T-cell (primary cell): ENCODE data around the gene CCDC51. TPM values are rescaled to one million over a fixed set of nuclear protein-coding genes. Genes with fewer than 3 reads are reported as not detected.
A peak's percentile ranks its signal among the peaks of the same experiment; 100 is the strongest.

Experiments
- ATAC-seq, 4 experiments: fragments of 200-7000 bp in 3 of 4; fragments of 150-1000 bp in 1 of 4; cut with Tn5 transposase; replicated peaks in 1 of 4; 1 replicate in 3 of 4; 2 replicates in 1 of 4; pipeline ENCODE4 v1.10.0; 2021; ENCODE audit warnings: moderate library complexity in 3 of 4, mild to moderate bottlenecking in 2 of 4, moderate number of reproducible peaks in 1 of 4
- CTCF ChIA-PET, 2 donors: fragments of 300-600 bp; sonication (Branson Sonifier 250); formaldehyde crosslinking; loops; one replicate each; lab custom pipeline; 2022; ENCODE audit warnings: antibody characterized with exemption in 2 of 2; lab: Charles Lee
- POLR2A ChIA-PET, 2 donors: fragments of 300-600 bp; sonication (Branson Sonifier 250); formaldehyde crosslinking; loops; one replicate each; lab custom pipeline; 2022; ENCODE audit warnings: antibody characterized with exemption in 2 of 2; lab: Charles Lee
- DNase-seq, 35 experiments: peaks; one replicate each; pipeline versions ENCODE4 v3.0.0 to v3.0.0-alpha.2; 2013 to 2023
- H3K27ac ChIP-seq: one replicate; pipeline ENCODE4 v1.5.1; 2013; ENCODE audit warnings: low read length
- H3K27me3 ChIP-seq, 2 experiments: replicated peaks in 1 of 2; 1 replicate in 1 of 2; 2 replicates in 1 of 2; pipeline versions ENCODE4 v1.6.1 to v1.7.0; 2013; ENCODE audit warnings: low read length in 1 of 2, mixed read lengths in 1 of 2; ENCODE audit not compliant: control insufficient read depth in 2 of 2, insufficient read depth in 2 of 2; ENCODE audit errors: extremely low read depth in 1 of 2
- H3K36me3 ChIP-seq, 2 donors: 1 replicate in 1 of 2; 2 replicates in 1 of 2; pipeline versions ENCODE4 v1.6.1 to v1.7.0; 2013; ENCODE audit warnings: low read length in 1 of 2; ENCODE audit not compliant: control insufficient read depth in 2 of 2, insufficient read depth in 1 of 2; ENCODE audit errors: extremely low read depth in 1 of 2
- H3K4me1 ChIP-seq, 2 experiments: 1 replicate in 1 of 2; 2 replicates in 1 of 2; pipeline versions ENCODE4 v1.6.1 to v1.7.0; 2013; ENCODE audit warnings: low read length in 2 of 2, mixed read lengths in 1 of 2; ENCODE audit not compliant: insufficient read depth in 2 of 2, control insufficient read depth in 1 of 2; ENCODE audit errors: extremely low read depth in 1 of 2
- H3K4me3 ChIP-seq, 2 donors: 1 replicate in 1 of 2; 2 replicates in 1 of 2; pipeline versions ENCODE4 v1.5.1 to v1.7.0; 2013; ENCODE audit warnings: mild to moderate bottlenecking in 2 of 2, low read length in 1 of 2, moderate library complexity in 1 of 2; ENCODE audit not compliant: control insufficient read depth in 1 of 2; ENCODE audit errors: extremely low read depth in 1 of 2
- H3K9me3 ChIP-seq: 2 replicates; pipeline ENCODE4 v1.7.0; 2013
- H3K27ac Mint-ChIP-seq, 2 donors: one replicate each; pipeline ENCODE4 v1.8.0; 2020 to 2021; ENCODE audit warnings: mild to moderate bottlenecking in 2 of 2, mixed read lengths in 2 of 2
- H3K27me3 Mint-ChIP-seq, 2 donors: one replicate each; pipeline ENCODE4 v1.8.0; 2021 to 2022; ENCODE audit warnings: mixed read lengths in 2 of 2
- H3K36me3 Mint-ChIP-seq: one replicate; pipeline ENCODE4 v1.8.0; 2021; ENCODE audit warnings: mixed read lengths
- H3K4me1 Mint-ChIP-seq, 3 donors: one replicate each; pipeline ENCODE4 v1.8.0; 2020 to 2022; ENCODE audit warnings: mixed read lengths in 3 of 3, mild to moderate bottlenecking in 1 of 3
- H3K4me3 Mint-ChIP-seq, 3 donors: one replicate each; pipeline ENCODE4 v1.8.0; 2020 to 2022; ENCODE audit warnings: mild to moderate bottlenecking in 3 of 3, mixed read lengths in 3 of 3, moderate library complexity in 3 of 3
- H3K9me3 Mint-ChIP-seq, 3 donors: one replicate each; pipeline ENCODE4 v1.8.0; 2020 to 2022; ENCODE audit warnings: mixed read lengths in 3 of 3
- WGBS: methylation state at CpG from one replicate; pipeline ENCODE4 v1.1.5; 2013; ENCODE audit warnings: missing lambda C conversion rate; ENCODE audit not compliant: insufficient coverage; 5-methylcytosine and 5-hydroxymethylcytosine counted together
- total RNA-seq, 35 experiments: library from RNA in 6 of 35; stranded (reverse) in 6 of 35; fragments of 120-200 nt in 1 of 35; gene quantifications; one replicate each; pipeline versions ENCODE4 v1.2.1 to v1.2.4 and lab custom pipeline; 2013 to 2026

Gene CCDC51
- total RNA-seq, 5 donors from 2014 or later (not counting 1 experiment from before 2014, with no cell fraction given) = 5.0 to 7.9 (median 6.4) TPM

DNA sequence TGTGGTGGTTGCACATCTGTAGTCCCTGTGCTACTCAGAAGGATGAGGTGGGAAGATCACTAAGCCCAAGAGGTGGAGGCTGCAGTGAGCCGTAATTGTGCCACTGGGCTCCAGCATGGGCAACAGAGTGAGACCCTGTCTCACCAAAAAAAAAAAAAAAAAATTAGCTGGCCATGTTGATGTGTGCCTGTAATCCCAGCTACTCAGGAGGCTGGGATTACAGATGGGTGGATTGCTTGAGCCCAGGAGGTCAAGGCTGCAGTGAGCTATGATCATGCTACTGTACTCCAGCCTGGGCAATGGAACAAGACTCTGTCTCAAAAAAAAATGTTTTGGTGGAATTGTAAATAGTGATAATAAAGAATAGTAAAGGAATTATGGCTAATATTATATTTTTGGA lies 16.5 kb upstream of the CCDC51 start:
- POLR2A ChIA-PET = interaction anchor here in 1 of 2 donors (0.6 kb wide), 1 partner anchor 41 kb away, joined by 4 read pairs; no protein-coding TSS in a partner anchor
- no peaks in the 10 kb centered on the region for H3K27me3 Mint-ChIP-seq
- H3K27ac ChIP-seq = no peak overlapping the region
- ATAC-seq (no peak), DNase-seq (no peak)
- WGBS = no CpG with 5 or more reads among the region's 1 CpG
- CTCF ChIA-PET = interaction anchor here (0.7 to 3.0 kb wide), 2 partner anchors 20 to 1591 kb away, joined by 5 to 16 read pairs; no protein-coding TSS in a partner anchor
- H3K4me3 Mint-ChIP-seq = no peak overlapping the region
- no peaks in the 10 kb centered on the region for H3K9me3 ChIP-seq
- H3K27ac Mint-ChIP-seq = no peak overlapping the region
- H3K4me1 Mint-ChIP-seq = peaks cover 4 to 7% (median 7%) of the 10 kb centered on the region in 3 donors
- H3K9me3 Mint-ChIP-seq = no peaks in the 10 kb centered on the region
- no peaks in the 10 kb centered on the region for H3K27me3 ChIP-seq
- peaks cover 38% of the 10 kb centered on the region for H3K36me3 Mint-ChIP-seq
- H3K36me3 ChIP-seq = peaks cover 6 to 67% of the 10 kb centered on the region in 2 donors
- no peaks in the 10 kb centered on the region for H3K4me1 ChIP-seq
- no peak overlapping the region for H3K4me3 ChIP-seq

DNA sequence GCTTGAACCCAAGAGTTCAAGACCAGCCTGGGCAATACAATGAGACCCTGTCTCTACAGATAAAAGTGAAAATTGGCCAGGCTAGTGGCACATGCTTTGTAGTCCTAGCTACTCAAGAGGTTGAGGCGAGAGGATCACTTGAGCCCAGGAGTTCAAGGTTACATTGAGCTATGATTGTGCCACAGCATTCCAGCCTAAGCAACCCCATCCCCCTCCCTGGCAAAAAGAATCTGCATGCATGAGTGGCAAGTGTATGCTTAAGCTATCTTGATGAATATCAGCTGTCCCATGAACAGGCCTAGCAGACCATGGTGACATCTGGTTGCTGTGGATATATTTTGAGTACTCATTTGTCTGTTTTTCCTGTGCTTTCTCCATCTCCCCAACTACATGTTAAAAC lies 11.4 kb upstream of the CCDC51 start:
- H3K27me3 Mint-ChIP-seq = no peaks in the 10 kb centered on the region
- ChIA-PET CTCF (interaction anchor here (0.6 to 1.4 kb wide), 2 partner anchors 15 to 51 kb away, joined by 4 to 7 read pairs; no protein-coding TSS in a partner anchor), POLR2A (no interaction called here)
- H3K27ac ChIP-seq = no peak overlapping the region
- H3K36me3 Mint-ChIP-seq = peaks cover 27% of the 10 kb centered on the region
- peaks cover 8 to 12% of the 10 kb centered on the region in 2 experiments for H3K4me1 ChIP-seq
- peaks cover 24 to 28% (median 24%) of the 10 kb centered on the region in 3 donors for H3K4me1 Mint-ChIP-seq
- H3K4me3 ChIP-seq = no peak overlapping the region
- peak overlapping the region in 1 of 2 donors; percentile 1 for H3K27ac Mint-ChIP-seq
- H3K36me3 ChIP-seq = peaks cover 12 to 40% of the 10 kb centered on the region in 2 donors
- no peak for ATAC-seq
- H3K9me3 ChIP-seq = no peaks in the 10 kb centered on the region
- WGBS = 100% methylated on average over 1 of the region's 1 CpG
- no peak overlapping the region for H3K4me3 Mint-ChIP-seq
- H3K9me3 Mint-ChIP-seq = no peaks in the 10 kb centered on the region
- no peaks in the 10 kb centered on the region for H3K27me3 ChIP-seq
- DNase-seq = no peak

DNA sequence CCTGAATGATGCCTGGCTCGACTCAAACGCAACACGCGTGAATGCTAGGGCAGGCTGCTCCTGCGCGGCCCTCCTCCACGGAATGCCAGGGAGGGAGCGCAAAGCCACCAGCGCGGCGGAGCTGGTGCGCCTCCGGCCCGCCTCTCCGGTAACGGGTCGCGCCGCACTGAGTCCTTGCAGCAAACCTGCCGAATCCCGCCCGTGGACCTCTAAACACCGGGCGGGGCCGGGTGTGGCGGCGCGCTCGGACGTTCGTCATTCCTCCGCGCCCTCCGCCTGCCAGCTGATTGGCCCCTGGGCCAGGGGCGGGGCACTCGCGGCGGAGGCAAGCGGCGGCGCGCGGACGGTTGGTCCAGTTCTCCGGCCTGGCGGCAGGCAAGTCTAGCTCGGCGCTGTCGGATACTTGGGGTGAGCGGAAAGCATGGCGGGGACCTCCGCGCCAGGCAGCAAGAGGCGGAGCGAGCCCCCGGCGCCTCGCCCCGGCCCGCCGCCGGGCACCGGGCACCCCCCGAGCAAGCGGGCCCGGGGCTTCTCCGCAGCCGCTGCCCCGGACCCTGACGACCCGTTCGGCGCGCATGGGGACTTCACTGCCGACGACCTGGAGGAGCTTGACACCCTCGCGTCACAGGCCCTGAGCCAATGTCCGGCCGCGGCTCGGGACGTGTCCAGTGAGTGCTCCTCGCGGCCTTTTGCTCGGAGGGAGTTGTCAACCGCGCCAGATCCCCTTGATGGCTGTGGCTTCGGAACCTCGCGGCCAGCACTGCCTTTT lies 6.7 kb upstream of the CCDC51 start, which contains the start of gene ATRIP:
TSS of gene ATRIP (plus strand) at position 313 of the 769 bp plus-strand sequence. CDS start at position 422, 109 bp downstream.
- peak; percentile 98 for ATAC-seq

DNA sequence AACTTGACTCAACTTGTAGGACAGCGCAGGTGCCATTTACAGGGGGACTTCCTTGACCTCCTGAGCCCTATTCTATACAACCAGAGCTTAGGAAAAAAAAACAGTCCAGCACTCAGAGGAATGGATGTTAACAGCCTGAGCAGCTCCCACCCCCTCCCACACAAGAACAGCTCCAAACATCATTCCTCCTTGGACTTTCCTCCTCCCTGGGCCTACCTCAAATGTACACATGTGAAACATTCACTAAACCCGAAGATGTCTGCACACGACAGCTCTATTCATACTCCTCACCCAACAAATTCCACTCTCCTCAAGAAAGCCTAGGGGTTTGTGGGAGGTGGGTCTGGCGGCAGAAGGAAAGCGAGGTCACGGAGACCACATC lies 6.1 kb upstream of the CCDC51 start:
- Histone ChIP-seq H3K27me3 (no peaks in the 10 kb centered on the region), H3K4me1 (peaks cover 20 to 36% of the 10 kb centered on the region in 2 experiments), H3K27ac (peak overlapping the region; percentile 74), H3K9me3 (no peaks in the 10 kb centered on the region), H3K36me3 (peaks cover 7 to 34% of the 10 kb centered on the region in 2 donors), H3K4me3 (peak overlapping the region; percentile 83 to 90)
- no peak for DNase-seq
- Mint-ChIP-seq H3K4me1 (peaks cover 44 to 52% (median 47%) of the 10 kb centered on the region in 3 donors), H3K27me3 (no peaks in the 10 kb centered on the region), H3K9me3 (no peaks in the 10 kb centered on the region), H3K27ac (peak overlapping the region; percentile 85 to 86), H3K4me3 (peak overlapping the region; percentile 76 to 97 (median 84)), H3K36me3 (peaks cover 7% of the 10 kb centered on the region)
- ChIA-PET POLR2A (interaction anchor here in 1 of 2 donors (0.6 kb wide), 1 partner anchor 145 kb away, joined by 4 read pairs; the partner anchor contains the start of gene NME6), CTCF (interaction anchor here (0.5 to 2.4 kb wide), 6 partner anchors 10 to 62 kb away, joined by 3 to 27 read pairs (median 4); no protein-coding TSS in a partner anchor)
- WGBS = 23% methylated on average over 4 of the region's 6 CpGs
- ATAC-seq = peak in 2 of 4 experiments; percentile 6

More for the DNA sequence above, 6.7 kb upstream of the CCDC51 start, which contains the start of gene ATRIP:
- H3K27me3 Mint-ChIP-seq = no peaks in the 10 kb centered on the region
- H3K4me1 ChIP-seq = peaks cover 16 to 30% of the 10 kb centered on the region in 2 experiments
- DNase-seq = peak; percentile 60 to 91 (median 77)
- H3K36me3 ChIP-seq = peaks cover 10 to 35% of the 10 kb centered on the region in 2 donors
- ChIA-PET POLR2A (interaction anchor here in 1 of 2 donors (0.6 kb wide), 1 partner anchor 146 kb away, joined by 4 read pairs; the partner anchor contains the start of gene NME6), CTCF (interaction anchor here (0.5 to 2.4 kb wide), 5 partner anchors 10 to 62 kb away, joined by 3 to 27 read pairs (median 3); no protein-coding TSS in a partner anchor)
- H3K9me3 ChIP-seq = no peaks in the 10 kb centered on the region
- peak within 1 kb of the TSS; percentile 85 to 86 for H3K27ac Mint-ChIP-seq
- H3K27ac ChIP-seq = peak within 1 kb of the TSS; percentile 74
- peaks cover 39 to 49% (median 45%) of the 10 kb centered on the region in 3 donors for H3K4me1 Mint-ChIP-seq
- peak within 1 kb of the TSS; percentile 83 to 97 (median 84) for H3K4me3 Mint-ChIP-seq
- H3K4me3 ChIP-seq = peak within 1 kb of the TSS; percentile 83 to 90
- no peaks in the 10 kb centered on the region for H3K9me3 Mint-ChIP-seq
- WGBS = under 1% methylated on average over 91 of the region's 91 CpGs
- no peaks in the 10 kb centered on the region for H3K27me3 ChIP-seq
- peaks cover 7% of the 10 kb centered on the region for H3K36me3 Mint-ChIP-seq

DNA sequence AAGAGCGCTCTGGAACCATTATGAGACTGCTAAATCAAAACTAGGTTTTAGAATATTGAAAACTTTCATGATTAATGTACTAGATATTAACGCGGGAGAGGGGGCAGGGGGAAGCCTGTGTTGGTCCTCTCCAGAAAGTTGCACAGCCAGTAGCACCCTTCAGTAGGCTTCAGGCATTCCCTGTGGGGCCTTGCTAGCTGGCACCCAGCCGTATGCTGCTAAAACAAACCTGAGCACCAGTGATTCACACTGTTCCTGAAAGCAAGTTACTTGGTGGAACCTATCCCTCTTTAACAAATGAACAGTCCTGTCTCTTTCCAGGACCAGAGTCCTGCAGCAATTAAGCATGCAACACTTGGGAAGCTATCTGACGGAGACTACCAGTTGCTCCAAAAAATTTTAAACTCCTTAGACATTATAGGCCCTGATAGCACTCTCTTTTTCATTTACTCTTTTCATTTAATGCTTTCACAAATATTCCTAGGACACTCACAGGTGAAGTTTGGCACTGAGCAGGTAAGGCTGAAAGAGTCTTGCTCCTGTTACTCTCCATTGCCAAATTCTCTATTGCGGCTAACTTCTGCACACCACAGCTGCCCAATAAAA lies 5.5 kb upstream of the CCDC51 start:
- no peak overlapping the region for H3K4me3 ChIP-seq
- WGBS = 82% methylated on average over 4 of the region's 6 CpGs
- POLR2A ChIA-PET = interaction anchor here in 1 of 2 donors (0.6 kb wide), 1 partner anchor 9 kb away, joined by 3 read pairs; no protein-coding TSS in a partner anchor

More for the DNA sequence above, 5.5 kb upstream of the CCDC51 start:
- CTCF ChIA-PET = interaction anchor here (0.6 to 2.4 kb wide), 4 partner anchors 9 to 44 kb away, joined by 4 to 27 read pairs (median 5); no protein-coding TSS in a partner anchor
- DNase-seq (no peak), ATAC-seq (no peak)
- Mint-ChIP-seq H3K27ac (peak overlapping the region; percentile 85 to 86), H3K9me3 (no peaks in the 10 kb centered on the region), H3K27me3 (no peaks in the 10 kb centered on the region), H3K4me3 (peak overlapping the region; percentile 76 to 97 (median 84)), H3K36me3 (peaks cover 10% of the 10 kb centered on the region), H3K4me1 (peaks cover 44 to 52% (median 52%) of the 10 kb centered on the region in 3 donors)
- Histone ChIP-seq H3K36me3 (peaks cover 5 to 34% of the 10 kb centered on the region in 2 donors), H3K27me3 (no peaks in the 10 kb centered on the region), H3K4me1 (peaks cover 23 to 42% of the 10 kb centered on the region in 2 experiments), H3K27ac (peak overlapping the region; percentile 34), H3K9me3 (no peaks in the 10 kb centered on the region)
